ENCODE data around the gene FAM76B. TPM values are rescaled to one million over a fixed set of nuclear protein-coding genes. Genes with fewer than 3 reads are reported as not detected.

Gene FAM76B
- polyA plus RNA-seq, 2 of the 4 experiments (the other 2 are of a cell fraction) = 11.4 to 33.3 TPM

- ATAC-seq (no peak), DNase-seq (ENCODE audit: low read depth in 1 of 2, low spot score in 1 of 2) (no peak), FAIRE-seq (no peak)
- no peak overlapping the region for H3K4me3 ChIP-seq
- WGBS (ENCODE audit: missing lambda C conversion rate) = 60% methylated on average over 1 of the region's 1 CpG
- ChIA-PET POLR2A (no interaction called here), CTCF (no interaction called here)
- TF ChIP-seq GATA3 (IDR thresholded peaks at IDR 0.05; ENCODE audit: borderline replicate concordance) (no peak), TP53 (CRISPR knock-in tag; IDR thresholded peaks at IDR 0.05) (no peak), ZC3H11A (IDR thresholded peaks at IDR 0.05) (no peak), HDAC2 (IDR thresholded peaks at IDR 0.05) (no peak), TFCP2L1 (CRISPR knock-in tag; IDR thresholded peaks at IDR 0.05) (no peak), FOXS1 (CRISPR knock-in tag; IDR thresholded peaks at IDR 0.05) (no peak)
- TF ChIP-seq, protein P1, sequence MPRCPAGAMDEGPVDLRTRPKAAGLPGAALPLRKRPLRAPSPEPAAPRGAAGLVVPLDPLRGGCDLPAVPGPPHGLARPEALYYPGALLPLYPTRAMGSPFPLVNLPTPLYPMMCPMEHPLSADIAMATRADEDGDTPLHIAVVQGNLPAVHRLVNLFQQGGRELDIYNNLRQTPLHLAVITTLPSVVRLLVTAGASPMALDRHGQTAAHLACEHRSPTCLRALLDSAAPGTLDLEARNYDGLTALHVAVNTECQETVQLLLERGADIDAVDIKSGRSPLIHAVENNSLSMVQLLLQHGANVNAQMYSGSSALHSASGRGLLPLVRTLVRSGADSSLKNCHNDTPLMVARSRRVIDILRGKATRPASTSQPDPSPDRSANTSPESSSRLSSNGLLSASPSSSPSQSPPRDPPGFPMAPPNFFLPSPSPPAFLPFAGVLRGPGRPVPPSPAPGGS (IDR thresholded peaks at IDR 0.05) = no peak
- no peak overlapping the region for H3K27ac ChIP-seq
- no peaks in the 10 kb centered on the region for H3K9me3 ChIP-seq
- H3K4me1 ChIP-seq = no peaks in the 10 kb centered on the region
- no peak overlapping the region for H3K4me2 ChIP-seq
Observed at GRCh38 chr11:95751515-95751914, 38.1 kb downstream of the FAM76B start.

DNA sequence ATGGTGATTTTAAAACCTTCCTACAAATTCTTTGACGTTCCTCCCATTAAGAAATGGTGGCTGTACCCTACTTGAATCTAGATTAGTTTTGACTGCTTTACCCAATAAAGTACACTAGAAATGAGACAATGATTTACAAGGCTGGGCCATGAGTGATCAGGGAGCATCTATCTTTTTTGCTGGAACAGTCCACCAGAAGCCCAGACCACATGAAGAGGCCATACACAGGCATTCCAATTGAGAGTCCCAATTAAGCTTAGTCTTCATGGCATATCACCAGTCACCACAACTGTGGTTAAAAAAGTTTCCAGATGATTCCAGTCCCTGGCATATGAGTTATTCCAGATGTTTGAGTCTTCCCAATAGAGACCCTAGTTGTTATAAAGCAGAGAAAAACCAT, 39.5 kb downstream of the FAM76B start:
- WGBS (ENCODE audit: missing lambda C conversion rate) = 12% methylated on average over 1 of the region's 1 CpG
- ChIA-PET POLR2A (no interaction called here), CTCF (interaction anchor here (0.9 to 1.0 kb wide), 2 partner anchors 11 to 596 kb away, joined by 3 read pairs; no protein-coding TSS in a partner anchor)
- ATAC-seq (no peak), DNase-seq (ENCODE audit: low read depth in 1 of 2, low spot score in 1 of 2) (no peak), FAIRE-seq (no peak)
- no peaks in the 10 kb centered on the region for H3K4me1 ChIP-seq
- no peaks in the 10 kb centered on the region for H3K9me3 ChIP-seq
- H3K4me2 ChIP-seq = no peak overlapping the region
- H3K4me3 ChIP-seq = no peak overlapping the region
- TF ChIP-seq, protein P2, sequence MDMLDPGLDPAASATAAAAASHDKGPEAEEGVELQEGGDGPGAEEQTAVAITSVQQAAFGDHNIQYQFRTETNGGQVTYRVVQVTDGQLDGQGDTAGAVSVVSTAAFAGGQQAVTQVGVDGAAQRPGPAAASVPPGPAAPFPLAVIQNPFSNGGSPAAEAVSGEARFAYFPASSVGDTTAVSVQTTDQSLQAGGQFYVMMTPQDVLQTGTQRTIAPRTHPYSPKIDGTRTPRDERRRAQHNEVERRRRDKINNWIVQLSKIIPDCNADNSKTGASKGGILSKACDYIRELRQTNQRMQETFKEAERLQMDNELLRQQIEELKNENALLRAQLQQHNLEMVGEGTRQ (IDR thresholded peaks at IDR 0.05) = no peak
- TF ChIP-seq KDM1A (IDR thresholded peaks at IDR 0.05; ENCODE audit: low read depth) = no peak
- no peak for TF ChIP-seq HMGXB4 (CRISPR knock-in tag; IDR thresholded peaks at IDR 0.05; ENCODE audit: borderline replicate concordance)
- TF ChIP-seq ESRRA (IDR thresholded peaks at IDR 0.05; ENCODE audit: borderline replicate concordance, low read length) = no peak
- no peak for TF ChIP-seq ZC3H11A (IDR thresholded peaks at IDR 0.05)
- TF ChIP-seq FOXS1 (CRISPR knock-in tag; IDR thresholded peaks at IDR 0.05) = no peak
- TF ChIP-seq CBX8 (IDR thresholded peaks at IDR 0.05) = no peak
- TF ChIP-seq EHMT2 (IDR thresholded peaks at IDR 0.05; ENCODE audit: low read depth) = no peak
- TF ChIP-seq POLR2AphosphoS2 (conservative IDR thresholded peaks at IDR 0.05; ENCODE audit: low read length) = no peak
- TF ChIP-seq CBX2 (IDR thresholded peaks at IDR 0.05; ENCODE audit: borderline replicate concordance, low read depth) = no peak
- no peak for TF ChIP-seq NPAS2 (CRISPR knock-in tag; IDR thresholded peaks at IDR 0.05; ENCODE audit: borderline replicate concordance)
- no peak for TF ChIP-seq CEBPB (IDR thresholded peaks at IDR 0.05)
- TF ChIP-seq ELK1 (IDR thresholded peaks at IDR 0.05; ENCODE audit: low read depth, low read length) = no peak
- TF ChIP-seq, protein P3, sequence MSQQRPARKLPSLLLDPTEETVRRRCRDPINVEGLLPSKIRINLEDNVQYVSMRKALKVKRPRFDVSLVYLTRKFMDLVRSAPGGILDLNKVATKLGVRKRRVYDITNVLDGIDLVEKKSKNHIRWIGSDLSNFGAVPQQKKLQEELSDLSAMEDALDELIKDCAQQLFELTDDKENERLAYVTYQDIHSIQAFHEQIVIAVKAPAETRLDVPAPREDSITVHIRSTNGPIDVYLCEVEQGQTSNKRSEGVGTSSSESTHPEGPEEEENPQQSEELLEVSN (IDR thresholded peaks at IDR 0.05; ENCODE audit: borderline replicate concordance, low read depth) = no peak
- TF ChIP-seq RFX5 (IDR thresholded peaks at IDR 0.05) = no peak
- TF ChIP-seq RNF2 (IDR thresholded peaks at IDR 0.05; ENCODE audit: borderline replicate concordance, low read depth) = no peak
- no peak for TF ChIP-seq HOXB13 (CRISPR knock-in tag; IDR thresholded peaks at IDR 0.05; ENCODE audit: low read depth)
- TF ChIP-seq KDM5A (IDR thresholded peaks at IDR 0.05) = no peak
- H3K27ac ChIP-seq = no peak overlapping the region
